ENCODE results near the gene LRRC75B.

DNA sequence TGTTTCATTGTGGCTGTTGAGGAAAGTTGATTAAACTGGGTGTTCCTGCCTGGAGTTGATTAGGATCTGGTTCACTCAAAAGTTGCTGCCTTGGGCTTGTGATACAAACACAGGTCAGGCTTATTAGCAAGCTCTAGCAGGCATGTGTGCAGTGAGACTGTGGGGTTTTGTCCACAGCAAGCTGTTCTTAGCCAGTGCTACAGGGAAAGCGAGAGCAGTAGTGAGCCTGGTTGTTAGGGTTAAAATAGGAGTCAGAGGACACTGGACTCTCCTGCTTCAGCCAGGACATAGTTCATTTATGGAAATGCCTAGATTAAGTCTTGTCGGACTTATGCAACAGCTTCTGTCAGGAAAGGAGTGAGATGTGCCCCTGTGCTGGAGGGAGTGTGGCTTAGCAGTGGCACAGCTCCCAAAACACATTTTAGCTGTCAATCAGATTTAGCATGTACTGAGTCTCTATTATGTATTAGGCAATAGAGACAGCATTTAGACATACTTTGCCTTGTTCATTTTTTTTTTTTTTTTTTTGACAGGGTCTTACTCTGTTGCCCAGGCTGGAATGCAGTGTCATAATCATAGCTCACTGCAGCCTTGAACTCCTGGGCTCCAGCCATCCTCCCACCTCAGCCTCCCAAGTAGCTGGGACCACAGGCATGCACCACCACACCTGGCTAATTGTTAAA is 28.4 kb downstream of the LRRC75B start:
- TF ChIP-seq, protein P1, sequence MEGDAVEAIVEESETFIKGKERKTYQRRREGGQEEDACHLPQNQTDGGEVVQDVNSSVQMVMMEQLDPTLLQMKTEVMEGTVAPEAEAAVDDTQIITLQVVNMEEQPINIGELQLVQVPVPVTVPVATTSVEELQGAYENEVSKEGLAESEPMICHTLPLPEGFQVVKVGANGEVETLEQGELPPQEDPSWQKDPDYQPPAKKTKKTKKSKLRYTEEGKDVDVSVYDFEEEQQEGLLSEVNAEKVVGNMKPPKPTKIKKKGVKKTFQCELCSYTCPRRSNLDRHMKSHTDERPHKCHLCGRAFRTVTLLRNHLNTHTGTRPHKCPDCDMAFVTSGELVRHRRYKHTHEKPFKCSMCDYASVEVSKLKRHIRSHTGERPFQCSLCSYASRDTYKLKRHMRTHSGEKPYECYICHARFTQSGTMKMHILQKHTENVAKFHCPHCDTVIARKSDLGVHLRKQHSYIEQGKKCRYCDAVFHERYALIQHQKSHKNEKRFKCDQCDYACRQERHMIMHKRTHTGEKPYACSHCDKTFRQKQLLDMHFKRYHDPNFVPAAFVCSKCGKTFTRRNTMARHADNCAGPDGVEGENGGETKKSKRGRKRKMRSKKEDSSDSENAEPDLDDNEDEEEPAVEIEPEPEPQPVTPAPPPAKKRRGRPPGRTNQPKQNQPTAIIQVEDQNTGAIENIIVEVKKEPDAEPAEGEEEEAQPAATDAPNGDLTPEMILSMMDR (IDR thresholded peaks at IDR 0.05 in 2 of 3, conservative IDR thresholded peaks at IDR 0.05 in 1 of 3; ENCODE audit: insufficient read depth in 2 of 3, low read depth in 1 of 3, low read length in 3 of 3): no peak
- TF ChIP-seq, protein P2, sequence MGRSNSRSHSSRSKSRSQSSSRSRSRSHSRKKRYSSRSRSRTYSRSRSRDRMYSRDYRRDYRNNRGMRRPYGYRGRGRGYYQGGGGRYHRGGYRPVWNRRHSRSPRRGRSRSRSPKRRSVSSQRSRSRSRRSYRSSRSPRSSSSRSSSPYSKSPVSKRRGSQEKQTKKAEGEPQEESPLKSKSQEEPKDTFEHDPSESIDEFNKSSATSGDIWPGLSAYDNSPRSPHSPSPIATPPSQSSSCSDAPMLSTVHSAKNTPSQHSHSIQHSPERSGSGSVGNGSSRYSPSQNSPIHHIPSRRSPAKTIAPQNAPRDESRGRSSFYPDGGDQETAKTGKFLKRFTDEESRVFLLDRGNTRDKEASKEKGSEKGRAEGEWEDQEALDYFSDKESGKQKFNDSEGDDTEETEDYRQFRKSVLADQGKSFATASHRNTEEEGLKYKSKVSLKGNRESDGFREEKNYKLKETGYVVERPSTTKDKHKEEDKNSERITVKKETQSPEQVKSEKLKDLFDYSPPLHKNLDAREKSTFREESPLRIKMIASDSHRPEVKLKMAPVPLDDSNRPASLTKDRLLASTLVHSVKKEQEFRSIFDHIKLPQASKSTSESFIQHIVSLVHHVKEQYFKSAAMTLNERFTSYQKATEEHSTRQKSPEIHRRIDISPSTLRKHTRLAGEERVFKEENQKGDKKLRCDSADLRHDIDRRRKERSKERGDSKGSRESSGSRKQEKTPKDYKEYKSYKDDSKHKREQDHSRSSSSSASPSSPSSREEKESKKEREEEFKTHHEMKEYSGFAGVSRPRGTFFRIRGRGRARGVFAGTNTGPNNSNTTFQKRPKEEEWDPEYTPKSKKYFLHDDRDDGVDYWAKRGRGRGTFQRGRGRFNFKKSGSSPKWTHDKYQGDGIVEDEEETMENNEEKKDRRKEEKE (IDR thresholded peaks at IDR 0.05; ENCODE audit: borderline replicate concordance in 1 of 2, control insufficient read depth in 1 of 2, low read depth in 2 of 2, low read length in 1 of 2): no peak
- TF ChIP-seq RFX5 (IDR thresholded peaks at IDR 0.05; ENCODE audit: low read depth, low read length) (no peak), ZNF146 (CRISPR knock-in tag; IDR thresholded peaks at IDR 0.05; ENCODE audit: unreplicated experiment) (no peak), KLF10 (CRISPR knock-in tag; IDR thresholded peaks at IDR 0.05) (no peak), SOX6 (IDR thresholded peaks at IDR 0.05) (no peak), FOXJ2 (tag; IDR thresholded peaks at IDR 0.05) (no peak), GATAD2A (IDR thresholded peaks at IDR 0.05) (no peak)
- TF ChIP-seq, protein P3, sequence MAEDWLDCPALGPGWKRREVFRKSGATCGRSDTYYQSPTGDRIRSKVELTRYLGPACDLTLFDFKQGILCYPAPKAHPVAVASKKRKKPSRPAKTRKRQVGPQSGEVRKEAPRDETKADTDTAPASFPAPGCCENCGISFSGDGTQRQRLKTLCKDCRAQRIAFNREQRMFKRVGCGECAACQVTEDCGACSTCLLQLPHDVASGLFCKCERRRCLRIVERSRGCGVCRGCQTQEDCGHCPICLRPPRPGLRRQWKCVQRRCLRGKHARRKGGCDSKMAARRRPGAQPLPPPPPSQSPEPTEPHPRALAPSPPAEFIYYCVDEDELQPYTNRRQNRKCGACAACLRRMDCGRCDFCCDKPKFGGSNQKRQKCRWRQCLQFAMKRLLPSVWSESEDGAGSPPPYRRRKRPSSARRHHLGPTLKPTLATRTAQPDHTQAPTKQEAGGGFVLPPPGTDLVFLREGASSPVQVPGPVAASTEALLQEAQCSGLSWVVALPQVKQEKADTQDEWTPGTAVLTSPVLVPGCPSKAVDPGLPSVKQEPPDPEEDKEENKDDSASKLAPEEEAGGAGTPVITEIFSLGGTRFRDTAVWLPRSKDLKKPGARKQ (CRISPR knock-in tag; IDR thresholded peaks at IDR 0.05): no peak
- TF ChIP-seq, protein P4, sequence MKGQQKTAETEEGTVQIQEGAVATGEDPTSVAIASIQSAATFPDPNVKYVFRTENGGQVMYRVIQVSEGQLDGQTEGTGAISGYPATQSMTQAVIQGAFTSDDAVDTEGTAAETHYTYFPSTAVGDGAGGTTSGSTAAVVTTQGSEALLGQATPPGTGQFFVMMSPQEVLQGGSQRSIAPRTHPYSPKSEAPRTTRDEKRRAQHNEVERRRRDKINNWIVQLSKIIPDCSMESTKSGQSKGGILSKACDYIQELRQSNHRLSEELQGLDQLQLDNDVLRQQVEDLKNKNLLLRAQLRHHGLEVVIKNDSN (CRISPR knock-in tag; IDR thresholded peaks at IDR 0.05): no peak
- TF ChIP-seq, protein P5, sequence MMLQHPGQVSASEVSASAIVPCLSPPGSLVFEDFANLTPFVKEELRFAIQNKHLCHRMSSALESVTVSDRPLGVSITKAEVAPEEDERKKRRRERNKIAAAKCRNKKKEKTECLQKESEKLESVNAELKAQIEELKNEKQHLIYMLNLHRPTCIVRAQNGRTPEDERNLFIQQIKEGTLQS (IDR thresholded peaks at IDR 0.05): no peak
- TF ChIP-seq, protein P5 (CRISPR knock-in tag; conservative IDR thresholded peaks at IDR 0.05): no peak
